HCT116 (cell line): ENCODE results near the gene NSUN3. TPM values are rescaled to one million over a fixed set of nuclear protein-coding genes. Genes with fewer than 3 reads are reported as not detected.

ENCODE experiments used
- ATAC-seq: fragments of 200-7000 bp; cut with Tn5 transposase; 2 replicates; pipeline ENCODE4 v1.9.1; 2020; ENCODE audit warnings: mild to moderate bottlenecking, moderate library complexity
- BruUV-seq: library from RNA; stranded (reverse); fragments of 400-500 nt; replicated peaks from 2 replicates; lab custom pipeline; 2021; lab: Mats Ljungman, UMichigan
- CTCF ChIA-PET: fragments of 300-600 bp; sonication (Branson Sonifier 250); formaldehyde crosslinking; loops from one replicate; lab custom pipeline; 2021; ENCODE audit warnings: antibody characterized with exemption; lab: Charles Lee
- POLR2A ChIA-PET: fragments of 300-600, 350-600 bp; sonication (Branson Sonifier 250); formaldehyde crosslinking; loops from one replicate; lab custom pipeline; 2021; ENCODE audit warnings: antibody characterized with exemption; lab: Charles Lee
- RAD21 ChIA-PET, 2 experiments: fragments of 300-600 bp; sonication (Branson Sonifier 250); formaldehyde crosslinking; loops; one replicate each; lab custom pipeline; 2023; ENCODE audit warnings: low total read pairs in 2 of 2; ENCODE audit not compliant: uncharacterized antibody in 2 of 2, unreplicated experiment in 2 of 2, low non-redundant PET in 1 of 2; lab: Charles Lee
- DNase-seq: peaks from one replicate; pipeline ENCODE4 v3.0.0-alpha.2; 2010; ENCODE audit warnings: low read depth, low spot score
- H2AFZ ChIP-seq: fragments of 200-600 bp; shearing (Covaris generic), sonication (generic); 2 replicates; pipeline ENCODE4 v1.6.1; 2017; ENCODE audit warnings: low read depth, mixed run types, mixed read lengths, antibody characterized with exemption, low read length; ENCODE audit not compliant: poor library complexity, severe bottlenecking
- H3K27ac ChIP-seq: 2 replicates; pipeline ENCODE4 v1.5.1; 2012; ENCODE audit warnings: low read depth, low read length
- H3K27me3 ChIP-seq: fragments of 200-600 bp; sonication (generic); 2 replicates; pipeline ENCODE4 v1.6.1; 2016; ENCODE audit warnings: mixed run types, low read length, mixed read lengths; ENCODE audit not compliant: insufficient read depth
- H3K36me3 ChIP-seq, 2 experiments: fragments of 200-500 bp in 1 of 2; fragments of 200-600 bp in 1 of 2; sonication (Bioruptor generic) in 1 of 2; sonication (generic) in 1 of 2; 2 replicates each; pipeline versions ENCODE4 v1.5.1 to v1.6.1; 2014 to 2016; ENCODE audit warnings: low read length in 2 of 2, inconsistent platforms in 1 of 2, mixed read lengths in 1 of 2, mixed run types in 1 of 2; ENCODE audit not compliant: insufficient read depth in 2 of 2, control insufficient read depth in 1 of 2
- H3K4me1 ChIP-seq, 2 experiments: fragments of 200-600 bp in 1 of 2; sonication (generic) in 1 of 2; 2 replicates each; pipeline versions ENCODE4 v1.5.1 to v1.6.1; 2012 to 2017; ENCODE audit warnings: low read length in 2 of 2, inconsistent platforms in 1 of 2, mild to moderate bottlenecking in 1 of 2, mixed read lengths in 1 of 2, mixed run types in 1 of 2, moderate library complexity in 1 of 2; ENCODE audit not compliant: insufficient read depth in 2 of 2, control insufficient read depth in 1 of 2
- H3K4me2 ChIP-seq: fragments of 200-600 bp; sonication (generic); 2 replicates; pipeline ENCODE4 v1.6.1; 2017; ENCODE audit warnings: mixed run types, low read length, mixed read lengths
- H3K4me3 ChIP-seq, 2 experiments: fragments of 200-600 bp in 1 of 2; sonication (generic) in 1 of 2; replicated peaks in 1 of 2; 2 replicates each; pipeline ENCODE4 v1.5.1; 2011 to 2016; ENCODE audit warnings: low read length in 2 of 2, control low read depth in 1 of 2, low read depth in 1 of 2, mild to moderate bottlenecking in 1 of 2, mixed read lengths in 1 of 2, mixed run types in 1 of 2
- H3K79me2 ChIP-seq: fragments of 200-600 bp; sonication (generic); 2 replicates; pipeline ENCODE4 v1.6.1; 2017; ENCODE audit warnings: mild to moderate bottlenecking, mixed run types, low read length, moderate library complexity, mixed read lengths; ENCODE audit not compliant: insufficient read depth
- H3K9ac ChIP-seq: fragments of 200-600 bp; sonication (generic); 2 replicates; pipeline ENCODE4 v1.6.1; 2016; ENCODE audit warnings: low read length, mixed read lengths
- H3K9me2 ChIP-seq: fragments of 200-600 bp; sonication (generic), shearing (Covaris generic); 2 replicates; pipeline ENCODE4 v1.6.1; 2017; ENCODE audit warnings: mixed run types, mild to moderate bottlenecking, moderate library complexity; ENCODE audit not compliant: insufficient read depth
- H3K9me3 ChIP-seq, 2 experiments: fragments of 200-500 bp in 1 of 2; fragments of 200-600 bp in 1 of 2; sonication (Bioruptor generic) in 1 of 2; sonication (generic) in 1 of 2; 2 replicates each; pipeline ENCODE4 v1.6.1; 2014 to 2017; ENCODE audit warnings: low read length in 2 of 2, mixed read lengths in 2 of 2, inconsistent platforms in 1 of 2, low read depth in 1 of 2, mild to moderate bottlenecking in 1 of 2, mixed run types in 1 of 2, moderate library complexity in 1 of 2; ENCODE audit not compliant: control insufficient read depth in 1 of 2, insufficient read depth in 1 of 2
- H4K20me1 ChIP-seq: fragments of 200-600 bp; sonication (generic), shearing (Covaris generic); 2 replicates; pipeline ENCODE4 v1.6.1; 2017; ENCODE audit warnings: mixed run types, mild to moderate bottlenecking, moderate library complexity; ENCODE audit not compliant: insufficient read depth
- EZH2 ChIP-seq: fragments of 200-600 bp; sonication (generic); IDR thresholded peaks from 2 replicates; pipeline ENCODE4 v1.6.1; 2017; ENCODE audit warnings: antibody characterized with exemption, mixed run types
- FOSL1 ChIP-seq: IDR thresholded peaks from 2 replicates; pipeline ENCODE4 v1.6.1; 2012; ENCODE audit warnings: low read depth
- POLR2AphosphoS5 ChIP-seq: IDR thresholded peaks from 2 replicates; pipeline ENCODE4 v1.6.1; 2011; ENCODE audit warnings: mild to moderate bottlenecking, low read depth, low read length, moderate library complexity
- RAD21 ChIP-seq: IDR thresholded peaks from 2 replicates; pipeline ENCODE4 v1.6.1; 2012; ENCODE audit warnings: low read depth, mild to moderate bottlenecking
- SP1 ChIP-seq: IDR thresholded peaks from 2 replicates; pipeline ENCODE4 v1.6.1; 2012; ENCODE audit warnings: low read depth
- intact Hi-C: fragments of 100-400 bp; cut with micrococcal nuclease; formaldehyde crosslinking; loops from 2 replicates; pipeline ENCODE4 v1.10.0; 2022
- total RNA-seq: library from RNA; stranded (reverse); gene quantifications from one replicate; pipeline ENCODE4 v1.2.1, GENCODE V29; 2021; ENCODE audit not compliant: unreplicated experiment
- TF ChIP-seq, protein P1 (sequence below): IDR thresholded peaks from 2 replicates; pipeline ENCODE4 v1.6.1; 2012
- TF ChIP-seq, protein P2 (sequence below), 3 experiments: fragments of 200-600 bp in 1 of 3; sonication (generic) in 1 of 3; IDR thresholded peaks in 2 of 3; conservative IDR thresholded peaks in 1 of 3; 2 replicates each; pipeline ENCODE4 v1.5.1; 2012 to 2017; ENCODE audit warnings: low read depth in 2 of 3, low read length in 2 of 3, antibody characterized with exemption in 1 of 3, borderline replicate concordance in 1 of 3, control low read depth in 1 of 3, mild to moderate bottlenecking in 1 of 3, mixed read lengths in 1 of 3, mixed run types in 1 of 3, moderate library complexity in 1 of 3; ENCODE audit not compliant: insufficient read depth in 1 of 3
- TF ChIP-seq, protein P3 (sequence below): IDR thresholded peaks from 2 replicates; pipeline ENCODE4 v1.6.1; 2012

NSUN3 gene
- total RNA-seq, 1 experiment from 2014 or later: 6.6 TPM

DNA sequence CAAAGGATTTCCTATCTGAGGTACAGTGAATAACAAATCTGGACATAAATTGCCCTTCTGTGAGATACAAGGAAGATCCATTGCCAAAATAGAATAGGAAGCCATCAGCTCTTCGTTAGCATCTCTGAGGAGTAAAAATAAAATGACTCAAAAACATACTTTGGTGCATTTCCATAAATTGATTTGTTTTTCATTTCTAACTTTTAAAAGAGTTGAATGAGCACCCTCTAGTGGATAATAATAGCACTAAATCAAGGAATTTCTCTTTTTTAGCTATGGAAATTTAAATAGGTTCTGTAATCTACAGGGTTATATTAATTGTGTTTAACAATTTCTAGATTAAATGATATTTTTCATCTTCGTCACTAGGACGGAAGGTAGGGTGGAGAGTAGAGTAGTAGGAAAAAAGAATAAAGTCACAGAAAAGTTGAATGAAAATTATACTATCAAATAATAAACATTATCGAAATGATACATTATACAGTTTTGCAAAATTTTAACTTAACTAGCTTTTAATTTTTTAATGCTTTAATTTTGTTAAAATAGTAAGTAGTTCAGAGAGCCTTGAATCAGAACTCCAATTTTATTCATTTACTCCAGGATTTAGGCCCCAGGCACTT is 6.4 kb downstream of the NSUN3 start:
- Histone ChIP-seq H3K4me3 (no peak overlapping the region), H3K9me3 (no peaks in the 10 kb centered on the region), H3K27ac (no peak overlapping the region), H3K4me2 (no peak overlapping the region), H4K20me1 (no peaks in the 10 kb centered on the region), H3K9me2 (no peaks in the 10 kb centered on the region), H3K79me2 (peaks cover 4% of the 10 kb centered on the region), H3K4me1 (peaks cover 2% of the 10 kb centered on the region in 2 experiments; a peak in 2 of 4 replicates), H3K9ac (no peak overlapping the region), H2AFZ (no peak overlapping the region), H3K36me3 (no peaks in the 10 kb centered on the region; a peak in 1 of 4 replicates), H3K27me3 (no peaks in the 10 kb centered on the region)
- DNase-seq (no peak), ATAC-seq (no peak)
- intact Hi-C loops: loop anchor here (2.0 to 10.0 kb wide), 2 partner anchors 65 to 225 kb away; no protein-coding TSS in a partner anchor
- CTCF ChIA-PET: interaction anchor here (0.5 to 1.6 kb wide), 20 partner anchors 9 to 228 kb away, joined by 3 to 10 read pairs (median 4); partner anchors contain the start of genes ARL13B and STX19
- no peak for TF ChIP-seq FOSL1
- TF ChIP-seq, protein P1, sequence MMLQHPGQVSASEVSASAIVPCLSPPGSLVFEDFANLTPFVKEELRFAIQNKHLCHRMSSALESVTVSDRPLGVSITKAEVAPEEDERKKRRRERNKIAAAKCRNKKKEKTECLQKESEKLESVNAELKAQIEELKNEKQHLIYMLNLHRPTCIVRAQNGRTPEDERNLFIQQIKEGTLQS: no peak
- TF ChIP-seq, protein P2, sequence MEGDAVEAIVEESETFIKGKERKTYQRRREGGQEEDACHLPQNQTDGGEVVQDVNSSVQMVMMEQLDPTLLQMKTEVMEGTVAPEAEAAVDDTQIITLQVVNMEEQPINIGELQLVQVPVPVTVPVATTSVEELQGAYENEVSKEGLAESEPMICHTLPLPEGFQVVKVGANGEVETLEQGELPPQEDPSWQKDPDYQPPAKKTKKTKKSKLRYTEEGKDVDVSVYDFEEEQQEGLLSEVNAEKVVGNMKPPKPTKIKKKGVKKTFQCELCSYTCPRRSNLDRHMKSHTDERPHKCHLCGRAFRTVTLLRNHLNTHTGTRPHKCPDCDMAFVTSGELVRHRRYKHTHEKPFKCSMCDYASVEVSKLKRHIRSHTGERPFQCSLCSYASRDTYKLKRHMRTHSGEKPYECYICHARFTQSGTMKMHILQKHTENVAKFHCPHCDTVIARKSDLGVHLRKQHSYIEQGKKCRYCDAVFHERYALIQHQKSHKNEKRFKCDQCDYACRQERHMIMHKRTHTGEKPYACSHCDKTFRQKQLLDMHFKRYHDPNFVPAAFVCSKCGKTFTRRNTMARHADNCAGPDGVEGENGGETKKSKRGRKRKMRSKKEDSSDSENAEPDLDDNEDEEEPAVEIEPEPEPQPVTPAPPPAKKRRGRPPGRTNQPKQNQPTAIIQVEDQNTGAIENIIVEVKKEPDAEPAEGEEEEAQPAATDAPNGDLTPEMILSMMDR (IDR thresholded peaks at IDR 0.05 in 2 of 3, conservative IDR thresholded peaks at IDR 0.05 in 1 of 3; ENCODE audit: borderline replicate concordance in 1 of 3, insufficient read depth in 1 of 3, low read depth in 2 of 3, low read length in 2 of 3): peak; percentile 18 to 77 (median 24); a peak in 3 of 6 replicates
- peak; percentile 48 for TF ChIP-seq RAD21
- TF ChIP-seq SP1: no peak
- TF ChIP-seq POLR2AphosphoS5: no peak
- TF ChIP-seq EZH2: no peak
- TF ChIP-seq, protein P3, sequence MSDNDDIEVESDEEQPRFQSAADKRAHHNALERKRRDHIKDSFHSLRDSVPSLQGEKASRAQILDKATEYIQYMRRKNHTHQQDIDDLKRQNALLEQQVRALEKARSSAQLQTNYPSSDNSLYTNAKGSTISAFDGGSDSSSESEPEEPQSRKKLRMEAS: no peak
- RAD21 ChIA-PET: interaction anchor here (0.5 to 0.6 kb wide), 2 partner anchors 98 to 150 kb away, joined by 3 read pairs; no protein-coding TSS in a partner anchor
- POLR2A ChIA-PET: no interaction called here
- no TSS peak for BruUV-seq
